ENCODE measurements around the gene SPRING1.
"Not testable (repeated sequence)": the region's sequence is repeated elsewhere in the genome, so short reads cannot be mapped to it uniquely, and the experiment has no call there.

The SPRING1 gene, protein sequence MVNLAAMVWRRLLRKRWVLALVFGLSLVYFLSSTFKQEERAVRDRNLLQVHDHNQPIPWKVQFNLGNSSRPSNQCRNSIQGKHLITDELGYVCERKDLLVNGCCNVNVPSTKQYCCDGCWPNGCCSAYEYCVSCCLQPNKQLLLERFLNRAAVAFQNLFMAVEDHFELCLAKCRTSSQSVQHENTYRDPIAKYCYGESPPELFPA

DNA sequence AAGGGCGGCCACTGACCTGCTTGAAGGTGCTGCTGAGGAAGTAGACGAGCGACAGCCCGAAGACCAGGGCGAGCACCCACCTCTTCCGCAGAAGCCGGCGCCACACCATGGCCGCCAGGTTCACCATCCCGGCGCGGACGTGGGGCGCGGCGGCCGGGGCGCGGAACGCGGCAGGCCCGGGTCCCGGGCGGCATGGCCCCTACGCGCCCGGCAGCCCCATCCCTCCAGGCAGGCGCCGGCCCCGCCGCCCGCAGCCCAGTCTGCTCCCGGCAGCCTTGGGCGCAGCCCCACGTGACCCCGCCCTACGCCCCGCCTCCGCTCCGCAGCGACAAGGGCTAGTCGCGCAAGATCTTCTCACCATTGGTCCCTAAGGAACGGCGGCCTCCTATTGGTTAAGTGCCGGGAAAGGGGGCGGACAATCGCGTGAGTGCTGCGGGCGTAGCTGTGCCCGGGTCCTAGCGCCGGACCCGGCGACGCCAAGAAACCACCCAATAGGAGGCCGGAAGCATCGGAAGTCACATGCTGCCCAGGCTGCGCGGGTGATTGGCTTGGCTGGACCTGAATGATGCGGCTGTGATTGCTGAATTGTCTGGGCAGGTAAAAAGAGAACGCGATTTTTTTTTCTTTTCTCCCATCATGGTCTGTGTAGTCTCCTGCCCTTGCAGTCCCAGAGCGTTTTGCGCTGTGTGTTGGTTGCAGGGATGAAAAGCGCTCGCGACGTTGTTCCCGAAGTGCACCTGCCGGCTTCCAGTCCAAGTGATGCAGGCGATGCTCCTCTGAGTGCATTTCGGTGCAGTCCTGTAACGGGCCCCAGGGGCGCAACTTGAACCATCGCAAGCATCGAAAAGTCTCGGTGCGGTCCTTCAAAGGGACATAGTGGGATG is at the start of gene SPRING1, which contains the start of gene RNFT2:
Gene SPRING1, minus strand, starts transcription at position 296 of the 884 bp plus-strand sequence. Its CDS starts 169 bp downstream, at position 127.
Gene RNFT2, plus strand, starts transcription at position 542 of the 884 bp plus-strand sequence. CDS start 2,183 bp downstream, outside the sequence.
- DNase-seq = peak; percentile 99

DNA sequence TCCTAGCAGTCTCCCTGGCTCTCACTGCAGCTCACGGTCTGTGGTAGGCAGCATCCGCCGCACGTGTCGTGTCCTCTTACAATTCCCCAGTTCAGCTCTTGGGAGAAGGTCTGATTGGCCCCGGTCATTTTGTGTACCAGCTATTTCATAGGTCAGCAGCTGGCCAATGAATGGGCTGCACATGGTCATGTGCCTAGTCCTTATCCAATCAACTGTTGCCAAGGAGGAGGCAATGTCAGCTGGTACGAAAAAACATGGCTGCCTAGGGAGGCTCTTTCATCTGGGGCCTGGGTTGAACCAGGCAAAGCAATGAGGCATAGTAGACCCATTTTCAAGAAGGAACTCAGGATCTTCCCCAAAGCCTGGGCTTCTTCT is 46.4 kb upstream of the SPRING1 start:
- no peak for DNase-seq

DNA sequence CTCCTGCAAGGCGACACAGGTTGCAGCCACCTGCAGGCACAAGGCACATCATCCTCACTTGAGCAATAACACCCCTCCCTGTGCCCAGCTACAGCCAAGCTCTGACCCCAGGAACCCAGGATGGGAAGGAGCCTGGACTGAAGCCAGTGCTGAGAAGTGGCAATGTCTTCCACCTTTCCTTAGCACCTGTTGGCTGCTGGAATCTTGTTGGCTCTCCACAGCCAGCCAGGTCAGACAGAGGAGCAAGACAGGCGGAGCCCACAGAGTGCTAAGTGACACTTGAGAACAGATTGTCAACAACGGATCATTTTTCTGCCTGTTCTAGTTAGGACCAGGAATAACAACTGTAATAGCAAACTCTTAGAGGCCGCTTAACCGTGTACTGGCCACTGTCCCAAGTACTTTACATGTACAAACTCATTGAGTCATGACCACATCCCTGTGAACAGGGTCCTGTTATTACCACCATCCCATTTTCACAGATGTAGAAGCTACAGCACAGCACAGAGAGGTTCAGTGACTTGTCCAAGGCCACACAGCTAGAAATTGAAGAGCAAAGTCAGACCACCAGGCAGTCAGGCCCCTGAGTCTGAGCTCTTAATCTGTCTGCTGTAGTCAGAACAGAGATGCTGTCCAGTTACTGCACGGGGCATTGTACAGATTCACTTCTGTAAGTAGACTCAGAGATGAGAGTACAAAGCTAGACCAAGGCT is 45.8 kb upstream of the SPRING1 start:
- no peak for DNase-seq

DNA sequence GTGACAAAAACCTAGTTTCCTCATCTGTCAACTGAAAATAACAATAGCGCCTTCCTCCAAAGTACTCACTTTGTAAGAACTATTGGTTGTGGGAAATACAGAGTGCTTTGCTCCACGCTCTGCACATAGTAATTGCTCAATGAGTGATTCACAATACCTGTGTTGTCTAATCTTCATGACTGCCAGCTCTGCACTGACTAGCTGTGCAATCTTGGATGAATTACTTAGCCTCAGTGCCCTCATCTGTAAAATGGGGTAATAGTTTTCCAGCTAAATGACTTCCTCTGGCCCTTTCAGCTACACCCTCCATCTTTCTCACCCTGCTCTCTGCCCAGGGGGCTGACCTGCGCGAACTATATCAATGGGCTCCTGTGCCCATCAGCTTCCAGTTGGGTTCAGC is 43.1 kb upstream of the SPRING1 start:
- DNase-seq = no peak

DNA sequence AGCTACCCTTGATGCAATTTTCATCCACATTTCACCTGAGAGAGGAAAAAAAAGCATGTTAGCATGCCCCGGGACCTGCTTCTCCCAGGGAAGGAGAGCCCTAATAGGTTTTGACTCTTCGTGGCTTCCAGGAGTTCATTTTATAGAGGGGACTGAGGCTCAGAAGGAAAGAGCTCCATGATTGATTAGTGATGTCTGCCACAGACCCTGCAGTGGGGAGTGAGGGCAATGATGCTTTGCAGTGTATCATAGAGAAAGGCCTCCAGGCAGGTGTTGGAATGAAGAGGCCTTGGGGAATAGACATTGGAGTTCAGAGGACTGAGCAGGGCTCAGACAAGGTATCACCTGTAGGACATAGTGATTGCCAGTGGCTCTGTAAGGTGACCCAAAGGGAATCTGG is 41.7 kb upstream of the SPRING1 start:
- no peak for DNase-seq

DNA sequence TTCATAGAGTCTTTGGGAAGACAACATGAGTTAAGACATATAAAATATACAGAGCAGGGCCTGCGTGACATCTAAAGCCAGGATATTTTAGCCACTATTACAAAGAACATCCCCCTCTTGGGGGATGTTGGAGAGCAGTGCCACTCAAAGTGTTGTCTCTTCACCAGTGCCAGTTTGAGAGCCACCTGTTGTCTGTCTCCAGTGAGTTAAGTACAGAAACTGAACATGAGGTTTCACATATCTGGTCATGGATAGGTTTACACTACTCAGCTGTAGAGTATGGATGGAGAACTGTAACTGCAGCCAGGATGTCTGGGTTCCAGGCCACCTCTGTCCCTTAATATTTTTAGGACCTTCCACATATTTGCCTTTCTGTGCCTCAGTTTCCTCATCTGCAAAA is 39.4 kb upstream of the SPRING1 start:
- DNase-seq = no peak

DNA sequence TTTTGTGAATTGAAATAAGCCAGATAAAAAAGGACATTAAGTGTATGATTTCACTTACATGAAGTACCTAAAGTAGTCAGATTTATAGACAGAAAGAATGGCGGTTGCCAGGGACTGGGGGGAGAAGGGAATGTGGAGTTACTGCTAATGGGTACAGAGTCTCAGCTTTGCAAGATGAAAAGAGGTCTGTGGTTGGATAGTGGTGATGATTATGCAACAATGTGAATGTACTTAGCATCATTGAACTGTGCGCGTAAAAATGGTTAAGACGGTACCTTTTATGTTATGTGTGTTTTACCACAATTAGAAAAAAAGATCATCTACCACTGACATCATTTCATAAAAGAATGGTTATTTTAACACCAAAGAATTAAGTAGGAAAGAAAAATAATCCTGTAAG is 36.2 kb upstream of the SPRING1 start:
- DNase-seq = no peak

DNA sequence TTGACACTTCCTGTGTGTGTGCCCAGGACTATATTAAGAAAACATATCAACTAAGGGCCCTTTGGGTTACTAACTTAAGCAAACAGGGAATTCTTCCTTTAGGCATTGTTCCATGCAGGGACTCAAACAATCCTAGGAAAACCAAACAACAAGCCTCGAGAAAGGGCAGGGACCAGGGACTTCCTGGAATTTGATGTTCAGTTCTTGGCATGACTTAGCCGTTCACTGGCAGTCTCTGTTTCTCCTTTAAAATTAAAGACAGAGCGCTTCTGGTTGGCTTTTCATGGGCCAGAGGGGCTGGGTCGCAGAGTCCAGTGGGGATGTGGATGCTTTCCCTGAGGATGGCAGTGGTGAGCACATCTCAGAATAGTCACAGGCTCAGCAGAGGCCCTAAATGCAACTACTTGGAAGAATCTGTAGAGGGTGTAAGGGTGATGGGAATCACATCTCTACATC is 35.4 kb upstream of the SPRING1 start:
- no peak for DNase-seq

DNA sequence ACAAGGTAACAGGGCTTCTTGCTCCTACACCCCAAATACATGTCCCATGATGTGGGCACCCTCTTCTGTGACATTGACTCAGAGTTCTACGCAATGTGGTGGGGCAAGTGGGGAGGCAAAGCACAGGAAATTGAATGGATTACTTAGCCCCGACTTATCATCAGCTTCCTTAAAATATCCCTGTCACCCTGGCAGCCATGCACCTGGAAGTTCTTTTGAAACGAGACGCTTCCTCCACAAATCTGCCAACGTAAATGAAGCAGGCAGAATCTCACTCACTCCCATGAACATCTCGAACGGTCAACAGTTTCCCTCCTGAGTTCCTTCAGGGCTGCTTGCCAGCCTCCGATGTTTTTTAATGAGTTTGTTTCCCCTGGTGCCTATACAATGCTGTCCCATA is 33.8 kb upstream of the SPRING1 start:
- no peak for DNase-seq

DNA sequence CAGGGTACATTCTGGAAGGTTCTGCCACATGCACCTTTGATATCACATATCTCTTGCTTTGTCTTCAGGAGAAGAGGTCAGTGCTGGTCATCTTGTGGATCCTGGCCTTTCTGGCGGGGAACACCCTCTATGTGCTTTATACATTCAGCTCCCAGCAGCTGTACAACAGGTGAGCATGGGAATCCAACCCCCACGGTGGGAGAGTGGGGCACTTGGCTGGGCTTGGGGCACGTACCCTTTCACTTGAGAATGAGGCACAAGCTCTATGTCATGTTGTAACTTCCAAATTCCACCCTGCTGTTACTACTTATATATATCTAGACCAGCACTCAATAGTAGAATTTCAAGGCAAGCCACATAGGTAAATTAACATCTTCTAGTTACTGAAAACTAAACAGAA is 28.9 kb upstream of the SPRING1 start:
- DNase-seq = no peak

DNA sequence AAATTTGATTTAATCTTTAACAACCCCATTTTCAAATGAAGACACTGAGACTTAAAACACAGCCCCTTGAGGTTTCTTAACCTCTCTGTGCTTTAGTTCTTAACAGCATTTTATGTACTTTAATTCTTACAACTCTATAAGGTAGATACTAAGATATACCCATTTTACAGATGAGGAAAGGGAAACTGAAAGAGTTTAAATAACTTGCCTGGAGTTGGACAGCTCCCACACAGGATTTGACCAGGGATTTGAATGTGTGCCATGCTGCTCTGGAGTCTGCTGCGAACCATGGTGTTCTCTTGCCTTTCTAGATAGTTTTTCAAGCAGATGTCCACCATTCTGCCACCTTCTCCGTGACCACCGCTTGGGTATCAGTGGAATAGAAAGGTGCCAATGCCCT is 28.4 kb upstream of the SPRING1 start:
- DNase-seq = no peak

DNA sequence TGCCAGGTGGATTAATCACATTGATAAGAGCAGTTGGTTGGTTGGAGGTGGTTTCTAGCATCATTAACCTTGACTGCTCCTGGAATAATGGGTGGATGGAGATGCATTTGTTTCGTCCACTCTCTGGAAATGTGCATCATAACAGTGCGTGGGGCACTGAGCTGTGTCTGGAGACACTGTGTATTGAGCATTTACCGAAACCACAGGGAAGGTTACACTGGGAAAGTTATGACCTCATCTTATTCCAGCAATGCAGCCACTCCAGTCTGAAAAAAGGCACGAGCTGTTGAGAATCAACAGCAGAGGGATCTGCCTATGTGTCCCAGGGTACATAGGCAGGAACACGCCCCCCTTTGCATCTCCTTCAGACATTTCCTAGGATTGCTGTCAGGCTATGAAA is 27.4 kb upstream of the SPRING1 start:
- no peak for DNase-seq

DNA sequence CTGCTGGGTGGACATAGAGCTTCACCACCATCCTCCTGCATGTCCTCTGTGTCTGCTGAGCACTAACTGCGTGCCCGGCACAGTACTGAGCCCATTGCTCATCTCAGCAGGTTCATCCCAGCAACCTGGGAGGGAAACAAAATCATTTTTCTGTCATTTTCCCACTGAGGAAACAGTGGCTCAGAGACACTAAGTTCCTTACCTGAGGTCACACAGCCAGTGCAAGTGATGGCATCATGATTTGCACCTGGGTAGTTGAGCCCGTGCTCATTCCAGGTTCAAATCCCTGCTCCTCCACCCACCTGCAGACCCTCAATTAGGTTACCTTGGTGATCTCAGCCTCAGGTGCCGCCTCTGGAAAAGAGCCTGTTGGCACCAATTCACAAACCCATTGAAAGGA is 23.6 kb upstream of the SPRING1 start:
- DNase-seq = no peak

DNA sequence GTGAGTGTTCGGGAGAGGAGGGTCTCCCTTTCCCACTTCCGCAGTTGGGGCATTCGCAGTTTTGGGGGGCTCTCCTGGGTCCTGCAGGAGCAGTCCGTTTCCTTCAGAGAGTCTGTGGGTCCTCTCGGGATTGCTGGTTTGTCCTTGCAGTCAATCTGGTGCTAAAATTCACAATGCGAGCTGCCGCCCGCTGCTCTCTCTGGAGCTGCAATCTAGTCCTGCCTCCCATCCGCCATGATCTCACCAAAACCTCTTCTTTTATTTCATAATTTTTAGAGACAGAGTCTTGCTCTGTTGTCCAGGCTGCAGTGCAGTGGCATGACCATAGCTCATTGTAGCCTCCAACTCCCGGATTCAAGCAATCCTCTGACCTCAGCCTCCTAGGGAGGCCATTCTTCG is 22.8 kb upstream of the SPRING1 start:
- no peak for DNase-seq

DNA sequence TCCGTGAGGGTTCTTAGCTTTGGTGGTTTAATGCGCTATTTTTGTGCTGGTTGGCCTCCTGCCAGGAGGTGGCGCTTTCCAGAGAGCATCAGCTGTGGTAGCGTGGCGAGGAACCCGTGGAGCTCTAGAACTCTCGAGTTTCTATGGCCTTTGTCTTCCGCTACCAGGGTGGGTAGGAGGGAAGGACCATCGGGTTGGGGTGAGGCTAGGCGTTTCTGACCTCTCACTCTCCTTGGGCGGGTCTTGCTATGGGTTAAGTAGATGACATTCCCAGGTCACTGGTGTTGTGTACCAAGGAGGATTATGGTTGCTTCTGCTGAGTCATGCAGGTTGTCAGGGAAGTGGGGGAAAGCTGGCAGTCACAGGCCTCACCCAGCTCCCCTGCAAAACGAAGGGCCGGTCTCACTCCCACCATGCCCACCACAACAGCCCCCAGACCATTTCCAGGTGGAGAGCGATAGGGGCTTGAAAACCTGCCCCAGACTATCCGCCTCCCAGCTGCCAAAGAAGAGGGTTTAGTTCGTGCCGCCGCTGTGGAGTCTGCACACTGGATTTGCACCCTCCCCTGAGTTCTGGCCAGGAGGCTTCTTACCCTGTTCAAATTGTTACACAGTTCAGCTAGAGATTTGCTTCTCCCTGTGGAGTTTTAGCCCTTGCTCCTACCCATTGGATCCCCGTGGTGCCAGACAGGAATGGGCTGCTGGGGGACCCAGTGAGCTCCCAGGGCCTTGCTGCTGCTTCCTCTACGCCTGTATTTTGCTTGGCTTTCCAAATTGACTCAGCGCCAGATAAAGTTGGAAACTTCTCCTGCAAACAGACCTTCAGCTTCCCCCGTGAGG is 22.1 kb upstream of the SPRING1 start:
- no peak for DNase-seq

DNA sequence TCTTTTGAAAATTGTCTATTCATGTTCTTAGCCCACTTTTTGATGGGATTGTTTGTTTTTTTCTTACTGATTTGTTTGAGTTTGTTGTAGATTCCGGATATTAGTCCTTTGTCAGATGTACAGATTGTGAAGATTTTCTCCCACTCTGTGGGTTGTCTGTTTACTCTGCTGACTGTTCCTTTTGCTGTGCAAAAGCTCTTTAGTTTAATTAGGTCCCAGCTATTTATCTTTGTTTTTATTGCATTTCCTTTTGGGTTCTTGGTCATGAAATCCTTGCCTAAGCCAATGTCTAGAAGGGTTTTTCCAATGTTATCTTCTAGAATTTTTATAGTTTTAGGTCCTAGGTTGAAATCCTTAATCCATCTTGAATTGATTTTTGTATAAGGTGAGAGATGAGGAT is 16.9 kb upstream of the SPRING1 start:
- DNase-seq = not testable (repeated sequence)

DNA sequence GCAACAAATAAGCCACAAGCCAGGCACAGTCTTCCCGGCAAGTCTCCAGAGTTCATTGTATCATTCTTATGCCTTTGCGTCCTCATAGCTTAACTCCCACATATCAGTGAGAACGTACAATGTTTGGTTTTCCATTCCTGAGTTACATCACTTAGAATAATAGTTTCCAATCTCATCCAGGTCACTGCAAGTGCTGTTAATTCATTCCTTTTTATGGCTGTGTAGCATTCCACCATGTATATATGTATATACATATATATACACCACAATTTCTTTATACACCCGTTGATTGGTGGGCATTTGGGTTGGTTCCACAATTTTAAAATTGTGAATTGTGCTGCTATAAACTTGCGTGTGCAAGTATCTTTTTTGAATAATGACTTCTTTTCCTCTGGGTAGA is 16.2 kb upstream of the SPRING1 start:
- DNase-seq = not testable (repeated sequence)

DNA sequence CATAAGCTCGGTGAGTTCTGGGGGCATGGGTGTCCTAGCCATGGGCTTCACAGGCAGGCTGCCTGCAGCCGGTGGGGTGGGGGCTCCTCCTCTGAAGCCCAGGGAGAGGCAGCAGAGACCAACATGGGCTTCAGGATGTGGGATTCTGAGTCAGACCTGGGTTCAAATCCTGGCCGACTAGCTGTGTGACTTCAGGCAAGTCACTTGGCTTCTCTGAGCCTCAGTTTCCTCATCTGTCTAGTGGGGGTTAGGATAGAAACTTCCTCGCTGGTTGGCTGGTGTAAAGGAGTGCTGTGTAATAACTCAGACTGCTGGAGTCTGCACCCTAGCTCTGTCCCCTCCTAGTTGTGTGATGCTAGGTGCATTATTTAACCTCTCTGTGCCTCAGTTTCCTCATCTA is 12.4 kb upstream of the SPRING1 start:
- DNase-seq = no peak

DNA sequence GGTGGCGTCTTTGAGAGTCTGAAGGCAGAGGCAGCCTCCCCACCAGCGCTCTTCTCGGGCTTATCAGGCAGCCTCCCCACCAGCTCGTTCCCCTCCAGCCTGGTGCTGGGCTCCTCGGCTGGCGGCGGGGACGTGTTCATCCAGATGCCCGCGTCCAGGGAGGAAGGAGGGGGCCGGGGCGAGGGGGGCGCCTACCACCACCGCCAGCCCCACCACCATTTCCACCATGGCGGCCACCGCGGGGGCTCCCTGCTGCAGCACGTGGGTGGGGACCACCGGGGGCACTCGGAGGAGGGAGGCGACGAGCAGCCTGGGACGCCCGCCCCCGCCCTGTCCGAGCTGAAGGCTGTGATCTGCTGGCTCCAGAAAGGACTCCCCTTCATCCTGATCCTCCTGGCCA is 12.0 kb upstream of the SPRING1 start:
- no peak for DNase-seq

DNA sequence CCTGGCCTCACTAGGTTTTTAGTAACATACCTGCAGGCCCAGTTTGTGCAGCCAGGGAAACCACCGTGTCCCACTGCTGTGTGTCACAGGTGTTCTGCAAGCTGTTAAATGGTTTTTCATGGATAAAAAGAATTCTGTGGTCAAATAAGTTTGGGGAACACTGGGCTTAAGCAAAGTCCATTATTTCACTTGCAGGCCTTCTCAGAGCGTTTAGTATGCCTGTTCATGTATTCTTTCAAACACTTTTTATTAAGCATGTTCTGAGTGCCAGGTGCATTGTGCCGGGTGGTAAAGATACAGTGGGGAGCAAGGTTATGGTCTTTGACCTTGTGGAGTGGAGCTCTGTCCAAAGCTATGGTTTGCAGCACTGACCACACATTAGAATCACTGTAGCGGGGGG is 7.7 kb upstream of the SPRING1 start:
- no peak for DNase-seq

DNA sequence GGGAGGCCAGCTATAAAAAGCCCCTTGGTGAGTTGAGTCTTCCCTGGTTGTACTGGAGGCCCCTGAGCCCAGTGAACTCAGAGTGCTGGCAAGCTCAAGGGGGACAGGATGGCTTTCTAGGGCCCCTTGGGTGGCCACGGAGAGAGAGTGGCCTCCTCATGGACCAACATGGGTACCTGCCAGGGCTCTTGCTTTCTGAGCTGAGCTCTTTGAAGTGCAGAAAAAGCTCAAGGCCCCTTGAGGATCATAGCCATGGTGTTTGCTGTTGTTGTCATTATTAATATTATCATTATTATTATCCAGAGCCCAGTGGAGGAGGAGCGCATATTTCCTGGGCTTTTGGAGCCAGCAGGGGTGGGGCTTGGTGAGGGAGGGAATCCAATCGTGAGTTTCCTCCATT is 6.9 kb upstream of the SPRING1 start:
- no peak for DNase-seq

DNA sequence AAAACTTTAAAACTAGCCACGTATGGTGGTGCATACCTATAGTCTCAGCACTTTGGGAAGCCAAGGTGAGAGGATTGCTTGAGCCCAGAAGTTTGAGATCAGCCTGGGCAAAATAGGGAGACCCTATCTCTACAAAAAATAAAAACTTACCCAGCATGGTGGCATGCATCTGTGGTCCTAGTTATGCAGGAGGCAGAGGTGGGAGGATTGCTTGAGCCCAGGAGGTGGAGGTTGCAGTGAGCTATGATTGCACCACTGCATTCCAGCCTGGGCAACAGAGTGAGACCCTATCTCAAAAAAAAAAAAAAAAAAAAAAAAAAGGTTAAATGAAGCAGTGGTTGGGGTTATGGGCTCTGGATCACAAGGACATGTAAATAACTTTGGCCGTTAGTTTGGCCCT is 4.9 kb upstream of the SPRING1 start:
- DNase-seq = not testable (repeated sequence)

DNA sequence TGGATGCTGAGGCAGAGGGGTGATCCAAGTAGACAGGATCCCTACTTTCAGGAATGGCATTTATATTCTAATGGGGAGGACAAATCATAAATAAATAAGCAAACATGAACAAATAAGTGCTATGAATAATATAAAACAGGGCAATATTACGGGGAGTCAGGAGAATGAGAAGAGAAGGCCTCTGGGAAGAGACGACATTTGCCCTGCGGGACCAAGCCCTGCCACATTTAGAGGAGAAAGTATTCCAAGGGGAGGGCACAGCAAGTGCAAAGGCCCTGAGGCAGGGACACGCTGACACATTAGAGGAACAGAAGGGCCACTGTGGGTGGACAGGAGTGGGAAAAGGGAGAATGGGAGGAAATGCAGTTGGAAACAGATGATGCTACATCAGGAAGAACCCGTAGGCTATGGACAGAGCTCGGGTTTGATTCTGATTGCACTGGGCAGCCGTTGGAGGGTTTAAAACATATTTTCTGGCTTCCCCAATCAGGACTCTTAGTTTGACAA is 1.6 kb upstream of the SPRING1 start:
- DNase-seq = no peak
